ENCODE data around the gene OCIAD1.

DNA sequence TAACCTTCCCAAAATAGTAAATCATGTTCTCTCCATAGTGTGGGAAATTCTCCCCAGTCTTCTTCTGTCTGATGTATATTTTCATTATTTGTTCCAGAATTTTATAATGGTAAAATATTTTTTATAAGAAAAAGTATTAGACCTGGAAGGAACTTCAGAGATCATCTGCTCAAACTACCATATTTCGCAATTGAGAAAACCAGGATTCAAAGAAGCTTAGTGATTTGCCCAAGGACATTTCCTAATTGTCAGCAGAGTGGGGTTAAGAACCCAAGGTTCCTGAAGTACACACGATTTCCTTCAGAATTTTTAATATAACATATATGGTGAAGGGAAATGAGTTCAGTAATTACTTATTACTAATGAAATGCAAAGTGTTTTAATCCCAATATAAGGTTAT is 24.1 kb downstream of the OCIAD1 start:
- no peak for TF ChIP-seq CTCF (IDR thresholded peaks at IDR 0.05)
- TF ChIP-seq POLR2A (IDR thresholded peaks at IDR 0.05): no peak
